GM23338 (cell line): ENCODE results near the gene PFKM.

Experiments
- CREB1 ChIP-seq: fragments of 250-450 bp; sonication (Bioruptor Pico); IDR thresholded peaks from 2 replicates; pipeline ENCODE4 v1.5.0; 2020; ENCODE audit warnings: low read depth, mild to moderate bottlenecking, moderate library complexity
- CTCF ChIP-seq, 2 experiments: fragments of 200-600 bp in 1 of 2; sonication (generic) in 1 of 2; conservative IDR thresholded peaks; 2 replicates each; pipeline versions ENCODE4 v1.5.1 to v1.6.1; 2016 to 2017; ENCODE audit warnings: antibody characterized with exemption in 2 of 2, low read depth in 2 of 2, mild to moderate bottlenecking in 2 of 2, moderate library complexity in 1 of 2
- EZH2 ChIP-seq: fragments of 200-600 bp; sonication (generic); IDR thresholded peaks from one replicate; pipeline ENCODE4 v1.8.0; 2017; ENCODE audit warnings: antibody characterized with exemption, mild to moderate bottlenecking, low read depth; ENCODE audit not compliant: unreplicated experiment
- EZH2phosphoT487 ChIP-seq: fragments of 200-600 bp; sonication (generic); IDR thresholded peaks from one replicate; pipeline ENCODE4 v1.8.1; 2018; ENCODE audit warnings: antibody characterized with exemption; ENCODE audit not compliant: unreplicated experiment
- JUNB ChIP-seq: IDR thresholded peaks from one replicate; pipeline ENCODE4 v1.6.1; 2016; ENCODE audit warnings: antibody characterized with exemption; ENCODE audit not compliant: unreplicated experiment
- POLR2AphosphoS5 ChIP-seq: IDR thresholded peaks from 2 replicates; pipeline ENCODE4 v1.6.1; 2016; ENCODE audit warnings: antibody characterized with exemption, low read depth

GRCh38 chr12:48104531-48104930 lies 14.6 kb upstream of the PFKM start:
- TF ChIP-seq CREB1 (no peak), EZH2 (no peak), CTCF (conservative IDR thresholded peaks at IDR 0.05; ENCODE audit: low read depth in 2 of 2) (no peak), POLR2AphosphoS5 (no peak), EZH2phosphoT487 (no peak), JUNB (no peak)
